GM12878 (cell line): ENCODE data around the gene PGA4.

Experiments
- ETV6 ChIP-seq, 2 experiments: fragments of 450-650 bp in 1 of 2; IDR thresholded peaks in 1 of 2; conservative IDR thresholded peaks in 1 of 2; 2 replicates each; pipeline ENCODE4 v1.6.1; 2014; ENCODE audit warnings: antibody characterized with exemption in 1 of 2, borderline replicate concordance in 1 of 2, low read depth in 1 of 2, mild to moderate bottlenecking in 1 of 2, moderate library complexity in 1 of 2
- POLR2AphosphoS5 ChIP-seq: IDR thresholded peaks from 2 replicates; pipeline ENCODE4 v1.6.1; 2011; ENCODE audit warnings: mild to moderate bottlenecking, low read length, inconsistent platforms
- RAD21 ChIP-seq: IDR thresholded peaks from 2 replicates; pipeline ENCODE4 v1.6.1; 2011; ENCODE audit warnings: mild to moderate bottlenecking, low read depth, low read length, moderate library complexity; ENCODE audit not compliant: insufficient read depth
- RFX5 ChIP-seq: IDR thresholded peaks from 2 replicates; pipeline ENCODE4 v1.6.1; 2011; ENCODE audit warnings: low read depth, low read length, improper control_type of control experiment
- ZZZ3 ChIP-seq: IDR thresholded peaks from 2 replicates; pipeline ENCODE4 v1.6.1; 2011; ENCODE audit warnings: low read depth; ENCODE audit not compliant: control insufficient read depth, insufficient read length
- TF ChIP-seq, protein P1 (sequence below), 3 experiments: IDR thresholded peaks in 2 of 3; conservative IDR thresholded peaks in 1 of 3; 2 replicates each; pipeline ENCODE4 v1.5.1; 2011; ENCODE audit warnings: low read depth in 3 of 3, low read length in 3 of 3, mild to moderate bottlenecking in 3 of 3, control low read depth in 2 of 3, moderate library complexity in 2 of 3, inconsistent platforms in 1 of 3, mixed read lengths in 1 of 3; ENCODE audit not compliant: control insufficient read depth in 2 of 3, insufficient read depth in 1 of 3; ENCODE audit errors: extremely low read depth in 1 of 3
- TF ChIP-seq, protein P2 (sequence below): fragments of 450-650 bp; IDR thresholded peaks from 2 replicates; pipeline ENCODE4 v1.6.1; 2017; ENCODE audit warnings: mild to moderate bottlenecking, moderate library complexity

DNA sequence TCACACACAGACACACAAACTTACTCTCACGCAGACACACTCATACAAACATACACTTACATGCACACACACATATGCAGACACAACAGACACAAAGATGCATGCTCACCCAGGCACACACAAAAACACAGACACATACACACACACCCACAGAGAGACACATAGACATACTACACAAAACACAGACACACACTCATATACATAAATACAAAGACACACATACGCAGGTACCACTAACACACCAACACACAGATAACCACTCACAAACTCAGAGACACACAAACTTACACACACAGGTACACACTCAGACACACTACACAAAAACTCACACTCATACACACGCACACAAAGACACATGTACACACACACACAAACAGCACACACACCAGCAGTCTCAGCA is 50.6 kb downstream of the PGA4 start:
- no peak for TF ChIP-seq ZZZ3
- TF ChIP-seq, protein P1, sequence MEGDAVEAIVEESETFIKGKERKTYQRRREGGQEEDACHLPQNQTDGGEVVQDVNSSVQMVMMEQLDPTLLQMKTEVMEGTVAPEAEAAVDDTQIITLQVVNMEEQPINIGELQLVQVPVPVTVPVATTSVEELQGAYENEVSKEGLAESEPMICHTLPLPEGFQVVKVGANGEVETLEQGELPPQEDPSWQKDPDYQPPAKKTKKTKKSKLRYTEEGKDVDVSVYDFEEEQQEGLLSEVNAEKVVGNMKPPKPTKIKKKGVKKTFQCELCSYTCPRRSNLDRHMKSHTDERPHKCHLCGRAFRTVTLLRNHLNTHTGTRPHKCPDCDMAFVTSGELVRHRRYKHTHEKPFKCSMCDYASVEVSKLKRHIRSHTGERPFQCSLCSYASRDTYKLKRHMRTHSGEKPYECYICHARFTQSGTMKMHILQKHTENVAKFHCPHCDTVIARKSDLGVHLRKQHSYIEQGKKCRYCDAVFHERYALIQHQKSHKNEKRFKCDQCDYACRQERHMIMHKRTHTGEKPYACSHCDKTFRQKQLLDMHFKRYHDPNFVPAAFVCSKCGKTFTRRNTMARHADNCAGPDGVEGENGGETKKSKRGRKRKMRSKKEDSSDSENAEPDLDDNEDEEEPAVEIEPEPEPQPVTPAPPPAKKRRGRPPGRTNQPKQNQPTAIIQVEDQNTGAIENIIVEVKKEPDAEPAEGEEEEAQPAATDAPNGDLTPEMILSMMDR (IDR thresholded peaks at IDR 0.05 in 2 of 3, conservative IDR thresholded peaks at IDR 0.05 in 1 of 3; ENCODE audit: control insufficient read depth in 2 of 3, extremely low read depth in 1 of 3, insufficient read depth in 1 of 3, low read depth in 3 of 3, low read length in 3 of 3) = no peak
- no peak for TF ChIP-seq ETV6 (conservative IDR thresholded peaks at IDR 0.05 in 1 of 2, IDR thresholded peaks at IDR 0.05 in 1 of 2; ENCODE audit: borderline replicate concordance in 1 of 2, low read depth in 1 of 2)
- TF ChIP-seq RFX5 = no peak
- no peak for TF ChIP-seq POLR2AphosphoS5
- TF ChIP-seq, protein P2, sequence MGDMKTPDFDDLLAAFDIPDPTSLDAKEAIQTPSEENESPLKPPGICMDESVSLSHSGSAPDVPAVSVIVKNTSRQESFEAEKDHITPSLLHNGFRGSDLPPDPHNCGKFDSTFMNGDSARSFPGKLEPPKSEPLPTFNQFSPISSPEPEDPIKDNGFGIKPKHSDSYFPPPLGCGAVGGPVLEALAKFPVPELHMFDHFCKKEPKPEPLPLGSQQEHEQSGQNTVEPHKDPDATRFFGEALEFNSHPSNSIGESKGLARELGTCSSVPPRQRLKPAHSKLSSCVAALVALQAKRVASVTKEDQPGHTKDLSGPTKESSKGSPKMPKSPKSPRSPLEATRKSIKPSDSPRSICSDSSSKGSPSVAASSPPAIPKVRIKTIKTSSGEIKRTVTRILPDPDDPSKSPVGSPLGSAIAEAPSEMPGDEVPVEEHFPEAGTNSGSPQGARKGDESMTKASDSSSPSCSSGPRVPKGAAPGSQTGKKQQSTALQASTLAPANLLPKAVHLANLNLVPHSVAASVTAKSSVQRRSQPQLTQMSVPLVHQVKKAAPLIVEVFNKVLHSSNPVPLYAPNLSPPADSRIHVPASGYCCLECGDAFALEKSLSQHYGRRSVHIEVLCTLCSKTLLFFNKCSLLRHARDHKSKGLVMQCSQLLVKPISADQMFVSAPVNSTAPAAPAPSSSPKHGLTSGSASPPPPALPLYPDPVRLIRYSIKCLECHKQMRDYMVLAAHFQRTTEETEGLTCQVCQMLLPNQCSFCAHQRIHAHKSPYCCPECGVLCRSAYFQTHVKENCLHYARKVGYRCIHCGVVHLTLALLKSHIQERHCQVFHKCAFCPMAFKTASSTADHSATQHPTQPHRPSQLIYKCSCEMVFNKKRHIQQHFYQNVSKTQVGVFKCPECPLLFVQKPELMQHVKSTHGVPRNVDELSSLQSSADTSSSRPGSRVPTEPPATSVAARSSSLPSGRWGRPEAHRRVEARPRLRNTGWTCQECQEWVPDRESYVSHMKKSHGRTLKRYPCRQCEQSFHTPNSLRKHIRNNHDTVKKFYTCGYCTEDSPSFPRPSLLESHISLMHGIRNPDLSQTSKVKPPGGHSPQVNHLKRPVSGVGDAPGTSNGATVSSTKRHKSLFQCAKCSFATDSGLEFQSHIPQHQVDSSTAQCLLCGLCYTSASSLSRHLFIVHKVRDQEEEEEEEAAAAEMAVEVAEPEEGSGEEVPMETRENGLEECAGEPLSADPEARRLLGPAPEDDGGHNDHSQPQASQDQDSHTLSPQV = no peak
- no peak for TF ChIP-seq RAD21
